PFSK-1 (cell line): ENCODE data around the gene WFDC13.

Experiments
- POLR2AphosphoS5 ChIP-seq: IDR thresholded peaks from 2 replicates; pipeline ENCODE4 v1.6.1; 2012; ENCODE audit warnings: low read depth, mild to moderate bottlenecking, control low read depth, low read length, moderate library complexity
- REST ChIP-seq, 2 experiments: IDR thresholded peaks; 2 replicates each; pipeline versions ENCODE4 v1.6.1 to v1.8.0; 2011 to 2012; ENCODE audit warnings: low read depth in 2 of 2, low read length in 2 of 2, control low read depth in 1 of 2, inconsistent platforms in 1 of 2, mild to moderate bottlenecking in 1 of 2, moderate library complexity in 1 of 2; ENCODE audit not compliant: insufficient read depth in 1 of 2
- SIN3A ChIP-seq: IDR thresholded peaks from 2 replicates; pipeline ENCODE4 v1.6.1; 2012; ENCODE audit warnings: mild to moderate bottlenecking, low read length, moderate library complexity, borderline replicate concordance; ENCODE audit not compliant: insufficient read depth
- TAF1 ChIP-seq: IDR thresholded peaks from 2 replicates; pipeline ENCODE4 v1.6.1; 2012; ENCODE audit warnings: low read length, control low read depth, borderline replicate concordance; ENCODE audit not compliant: insufficient read depth

GRCh38 chr20:45695496-45695895 is 6.3 kb upstream of the WFDC13 start:
- TF ChIP-seq REST (IDR thresholded peaks at IDR 0.05; ENCODE audit: insufficient read depth in 1 of 2, low read depth in 2 of 2, low read length in 2 of 2) (no peak), TAF1 (no peak), SIN3A (no peak), POLR2AphosphoS5 (no peak)
